Liver (tissue), 9 donors: Measurements from ENCODE around the gene ZNF492. TPM values are rescaled to one million over a fixed set of nuclear protein-coding genes. Genes with fewer than 3 reads are reported as not detected.

Experiments
- DNase-seq: peaks from one replicate; pipeline ENCODE4 v3.0.0-alpha.2; 2017; ENCODE audit warnings: low spot score
- H3K27ac ChIP-seq, 2 donors: one replicate each; pipeline ENCODE4 v1.7.0; 2013; ENCODE audit warnings: inconsistent platforms in 2 of 2, low read length in 2 of 2, control low read depth in 1 of 2, low read depth in 1 of 2, mild to moderate bottlenecking in 1 of 2
- H3K27me3 ChIP-seq, 4 donors: one replicate each; pipeline versions ENCODE4 v1.6.1 to v1.7.0; 2013; ENCODE audit warnings: low read length in 3 of 4, inconsistent platforms in 1 of 4, mild to moderate bottlenecking in 1 of 4, moderate library complexity in 1 of 4; ENCODE audit not compliant: control insufficient read depth in 4 of 4, insufficient read depth in 4 of 4
- H3K36me3 ChIP-seq, 4 donors: one replicate each; pipeline versions ENCODE4 v1.6.1 to v1.7.0; 2013; ENCODE audit warnings: low read length in 3 of 4, mild to moderate bottlenecking in 3 of 4, low read depth in 1 of 4, moderate library complexity in 1 of 4; ENCODE audit not compliant: control insufficient read depth in 4 of 4, insufficient read depth in 3 of 4
- H3K4me1 ChIP-seq, 4 donors: one replicate each; pipeline versions ENCODE4 v1.6.1 to v1.7.0; 2013; ENCODE audit warnings: low read length in 3 of 4, mild to moderate bottlenecking in 3 of 4, moderate library complexity in 1 of 4; ENCODE audit not compliant: control insufficient read depth in 4 of 4, insufficient read depth in 4 of 4
- H3K4me3 ChIP-seq, 3 donors: one replicate each; pipeline versions ENCODE4 v1.6.1 to v1.7.0; 2013; ENCODE audit warnings: low read length in 3 of 3, control low read depth in 1 of 3, low read depth in 1 of 3, mild to moderate bottlenecking in 1 of 3
- H3K9ac ChIP-seq, 2 donors: one replicate each; pipeline ENCODE4 v1.7.0; 2013; ENCODE audit warnings: low read length in 2 of 2, mild to moderate bottlenecking in 2 of 2, moderate library complexity in 2 of 2, control low read depth in 1 of 2, low read depth in 1 of 2
- H3K9me3 ChIP-seq, 4 donors: one replicate each; pipeline versions ENCODE4 v1.6.1 to v1.7.0; 2013; ENCODE audit warnings: low read length in 3 of 4; ENCODE audit not compliant: control insufficient read depth in 4 of 4
- ATF3 ChIP-seq: IDR thresholded peaks from 2 replicates; pipeline ENCODE4 v1.6.1; 2016; ENCODE audit warnings: antibody characterized with exemption
- CTCF ChIP-seq: fragments of 150-350 bp; IDR thresholded peaks from 2 replicates; pipeline ENCODE4 v1.5.1; 2017; ENCODE audit warnings: improper control_type of control experiment, low read depth, low read length; ENCODE audit not compliant: missing input control
- EGR1 ChIP-seq, 2 donors: IDR thresholded peaks; 2 replicates each; pipeline ENCODE4 v1.6.1; 2016 to 2018; ENCODE audit warnings: antibody characterized with exemption in 2 of 2, low read depth in 2 of 2
- FOXA1 ChIP-seq: IDR thresholded peaks from 2 replicates; pipeline ENCODE4 v1.6.1; 2016; ENCODE audit warnings: antibody characterized with exemption
- FOXA2 ChIP-seq: IDR thresholded peaks from 2 replicates; pipeline ENCODE4 v1.6.1; 2016; ENCODE audit warnings: antibody characterized with exemption
- GABPA ChIP-seq, 2 donors: IDR thresholded peaks in 1 of 2; conservative IDR thresholded peaks in 1 of 2; 2 replicates each; pipeline ENCODE4 v1.6.1; 2016; ENCODE audit warnings: antibody characterized with exemption in 2 of 2, mild to moderate bottlenecking in 1 of 2, moderate library complexity in 1 of 2
- HNF4G ChIP-seq: IDR thresholded peaks from 2 replicates; pipeline ENCODE4 v1.6.1; 2016; ENCODE audit warnings: antibody characterized with exemption
- NR2F2 ChIP-seq: IDR thresholded peaks from 2 replicates; pipeline ENCODE4 v1.6.1; 2016; ENCODE audit warnings: antibody characterized with exemption
- RAD21 ChIP-seq, 2 donors: IDR thresholded peaks; 2 replicates each; pipeline ENCODE4 v1.6.1; 2016; ENCODE audit warnings: antibody characterized with exemption in 2 of 2, mild to moderate bottlenecking in 2 of 2
- REST ChIP-seq: IDR thresholded peaks from 2 replicates; pipeline ENCODE4 v1.6.1; 2016; ENCODE audit warnings: antibody characterized with exemption, mild to moderate bottlenecking
- RXRA ChIP-seq, 2 donors: IDR thresholded peaks; 2 replicates each; pipeline ENCODE4 v1.6.1; 2017 to 2018; ENCODE audit warnings: antibody characterized with exemption in 2 of 2, mild to moderate bottlenecking in 1 of 2
- TAF1 ChIP-seq: conservative IDR thresholded peaks from 2 replicates; pipeline ENCODE4 v1.6.1; 2016; ENCODE audit warnings: antibody characterized with exemption, mild to moderate bottlenecking
- YY1 ChIP-seq: IDR thresholded peaks from 2 replicates; pipeline ENCODE4 v1.6.1; 2016; ENCODE audit warnings: antibody characterized with exemption, mild to moderate bottlenecking
- ZBTB33 ChIP-seq: IDR thresholded peaks from 2 replicates; pipeline ENCODE4 v1.6.1; 2016; ENCODE audit warnings: antibody characterized with exemption
- WGBS: extraction: QIAGEN DNeasy Blood & Tissue Kit; methylation state at CpG from one replicate; pipeline ENCODE4 v1.1.7; 2013; 5-methylcytosine and 5-hydroxymethylcytosine counted together
- polyA plus RNA-seq, 2 donors: library from polyadenylated mRNA; stranded (reverse) in 1 of 2; unstranded in 1 of 2; fragments of 200-250 nt in 1 of 2; fragments of >200 nt in 1 of 2; fragmentation: Nextera tagmentation in 1 of 2; extraction: Ambion mirVana in 1 of 2; gene quantifications; one replicate each; pipeline versions ENCODE4 v1.2.1 to v1.2.3, GENCODE V29; 2013 to 2015
- total RNA-seq, 2 donors: library from RNA; depleted of rRNA; stranded (reverse); fragments of >200 nt; gene quantifications; one replicate each; pipeline ENCODE4 v1.2.3, GENCODE V29; 2014
- donor health status: healthy.
- donor health status: healthy.
- donor health status: healthy.
- donor health status: healthy.
- donor health status: healthy.

The ZNF492 gene
- total and polyA plus RNA-seq, 4 donors = under 0.01 to 2.4 (median 0.01) TPM; not detected in 1

- no peak overlapping the region for H3K27ac ChIP-seq
- H3K9me3 ChIP-seq = peaks cover 0 to 14% (median 2%) of the 10 kb centered on the region in 4 donors
- H3K27me3 ChIP-seq = no peaks in the 10 kb centered on the region
- no peak for TF ChIP-seq FOXA1
- no peak overlapping the region for H3K4me3 ChIP-seq
- H3K4me1 ChIP-seq = peaks cover 0 to 3% (median 0%) of the 10 kb centered on the region in 4 donors
- no peak overlapping the region for H3K9ac ChIP-seq
- no peak for DNase-seq
- WGBS = 83% methylated on average over 18 of the region's 18 CpGs
- H3K36me3 ChIP-seq = no peaks in the 10 kb centered on the region
Observed at GRCh38 chr19:22600690-22601648, 33.2 kb upstream of the ZNF492 start.

- Histone ChIP-seq H3K27me3 (no peaks in the 10 kb centered on the region), H3K36me3 (no peaks in the 10 kb centered on the region), H3K27ac (no peak overlapping the region), H3K9ac (no peak overlapping the region), H3K4me1 (no peaks in the 10 kb centered on the region), H3K9me3 (peaks cover 0 to 6% (median 0%) of the 10 kb centered on the region in 4 donors), H3K4me3 (no peak overlapping the region)
- 76% methylated on average over 12 of the region's 12 CpGs for WGBS
- TF ChIP-seq EGR1 (IDR thresholded peaks at IDR 0.05; ENCODE audit: low read depth in 2 of 2) (no peak), HNF4G (no peak), RAD21 (IDR thresholded peaks at IDR 0.05) (no peak), ZBTB33 (no peak), NR2F2 (no peak), RXRA (IDR thresholded peaks at IDR 0.05) (no peak), ATF3 (no peak)
- no peak for DNase-seq
Observed at GRCh38 chr19:22601906-22602630, 32.1 kb upstream of the ZNF492 start.

- H3K4me3 ChIP-seq = no peak overlapping the region
- 58% methylated on average over 19 of the region's 19 CpGs for WGBS
- H3K27me3 ChIP-seq = no peaks in the 10 kb centered on the region
- H3K4me1 ChIP-seq = no peaks in the 10 kb centered on the region
- peaks cover 0 to 6% (median under 1%) of the 10 kb centered on the region in 4 donors for H3K9me3 ChIP-seq
- TF ChIP-seq FOXA2 (no peak), YY1 (no peak), EGR1 (IDR thresholded peaks at IDR 0.05; ENCODE audit: low read depth in 2 of 2) (no peak), CTCF (no peak), TAF1 (no peak), REST (no peak), GABPA (IDR thresholded peaks at IDR 0.05 in 1 of 2, conservative IDR thresholded peaks at IDR 0.05 in 1 of 2) (no peak)
- no peak for DNase-seq
- H3K36me3 ChIP-seq = no peaks in the 10 kb centered on the region
- H3K27ac ChIP-seq = no peak overlapping the region
- H3K9ac ChIP-seq = no peak overlapping the region
Observed at GRCh38 chr19:22602631-22603272, 31.4 kb upstream of the ZNF492 start.
